GM13977 (cell line): ENCODE measurements around the gene OR5K1.

Experiments used
- DNase-seq: peaks from one replicate; pipeline ENCODE4 v3.0.0; 2012; ENCODE audit warnings: low spot score
- in situ Hi-C: fragments of 300-500 bp; cut with MboI; formaldehyde crosslinking; loops from one replicate; pipeline ENCODE4 v1.12.0; 2022; ENCODE audit warnings: low sequenced_read_pairs, low pct_unique_long_range_greater_than_20kb, mixed read lengths, inconsistent platforms; ENCODE audit not compliant: unreplicated experiment
- TF ChIP-seq, protein P1 (sequence below): IDR thresholded peaks from 2 replicates; pipeline ENCODE4 v1.5.1; 2012; ENCODE audit warnings: mild to moderate bottlenecking, control low read depth; ENCODE audit not compliant: insufficient read depth; ENCODE audit errors: extremely low read depth, missing control alignments

OR5K1 gene

DNA sequence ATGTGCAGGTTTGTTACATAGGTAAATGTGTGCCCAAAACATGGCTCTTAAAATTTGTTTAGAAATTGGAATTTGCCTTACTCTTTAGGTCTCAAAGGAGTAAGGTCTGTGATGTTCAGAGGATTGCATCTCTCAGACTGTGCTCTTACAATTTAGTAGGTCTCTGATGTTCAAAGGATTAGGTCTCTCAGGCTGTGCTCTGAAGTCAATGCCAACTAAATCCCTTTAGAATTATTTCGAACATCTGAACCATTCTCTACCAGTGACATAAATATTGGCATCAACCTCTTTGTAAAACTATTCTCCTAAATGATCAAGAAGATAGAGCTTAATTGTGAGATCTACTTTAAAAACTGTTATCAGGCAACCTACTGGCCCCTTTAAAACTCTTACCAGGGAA, at the start of gene OR5K1:
Gene OR5K1, plus strand, starts transcription at position 301 of the 400 bp plus-strand sequence. CDS start 6,376 bp downstream, outside the sequence.
- TF ChIP-seq, protein P1, sequence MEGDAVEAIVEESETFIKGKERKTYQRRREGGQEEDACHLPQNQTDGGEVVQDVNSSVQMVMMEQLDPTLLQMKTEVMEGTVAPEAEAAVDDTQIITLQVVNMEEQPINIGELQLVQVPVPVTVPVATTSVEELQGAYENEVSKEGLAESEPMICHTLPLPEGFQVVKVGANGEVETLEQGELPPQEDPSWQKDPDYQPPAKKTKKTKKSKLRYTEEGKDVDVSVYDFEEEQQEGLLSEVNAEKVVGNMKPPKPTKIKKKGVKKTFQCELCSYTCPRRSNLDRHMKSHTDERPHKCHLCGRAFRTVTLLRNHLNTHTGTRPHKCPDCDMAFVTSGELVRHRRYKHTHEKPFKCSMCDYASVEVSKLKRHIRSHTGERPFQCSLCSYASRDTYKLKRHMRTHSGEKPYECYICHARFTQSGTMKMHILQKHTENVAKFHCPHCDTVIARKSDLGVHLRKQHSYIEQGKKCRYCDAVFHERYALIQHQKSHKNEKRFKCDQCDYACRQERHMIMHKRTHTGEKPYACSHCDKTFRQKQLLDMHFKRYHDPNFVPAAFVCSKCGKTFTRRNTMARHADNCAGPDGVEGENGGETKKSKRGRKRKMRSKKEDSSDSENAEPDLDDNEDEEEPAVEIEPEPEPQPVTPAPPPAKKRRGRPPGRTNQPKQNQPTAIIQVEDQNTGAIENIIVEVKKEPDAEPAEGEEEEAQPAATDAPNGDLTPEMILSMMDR: no peak
- in situ Hi-C loops: no loop called here
- DNase-seq: no peak

DNA sequence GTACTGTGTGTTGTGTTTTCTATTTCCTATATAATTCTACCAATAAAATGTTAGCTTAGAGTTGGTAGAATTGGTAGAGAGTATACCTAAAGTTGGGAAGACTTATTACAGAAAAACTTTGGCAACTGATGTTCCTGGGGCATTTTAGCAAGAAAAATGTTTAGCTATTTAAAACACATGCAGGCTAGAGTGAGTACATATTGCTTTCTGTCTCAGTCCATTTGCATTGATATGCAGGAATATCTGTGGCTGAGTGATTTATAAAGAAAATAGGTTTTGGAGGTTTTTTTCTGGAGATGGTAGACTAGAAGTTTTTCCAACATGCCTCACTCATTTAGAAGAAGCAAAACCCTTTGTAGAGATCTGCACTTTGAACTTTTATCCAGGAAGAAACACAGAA, 30.4 kb upstream of the OR5K1 start:
- in situ Hi-C loops: no loop called here
- DNase-seq: no peak
- TF ChIP-seq, protein P1: no peak

DNA sequence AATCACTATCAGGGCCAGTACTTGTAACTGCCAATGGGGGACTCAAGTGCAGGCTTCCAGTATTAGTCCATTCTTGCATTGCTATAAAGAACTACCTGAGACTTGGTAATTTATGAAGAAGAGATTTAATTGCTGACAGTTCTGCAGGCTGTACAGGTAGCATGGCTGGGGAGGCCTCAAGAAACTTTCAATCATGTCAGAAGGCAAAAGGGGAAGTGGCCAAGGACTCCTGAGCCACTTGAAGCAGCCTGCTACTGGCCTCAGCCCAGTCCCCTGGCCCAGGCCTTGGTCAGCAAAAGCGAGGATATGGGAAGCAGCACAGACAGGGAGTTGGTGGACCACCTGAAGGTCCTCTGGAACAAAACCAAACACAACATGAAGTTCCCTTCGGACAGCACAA, 29.2 kb upstream of the OR5K1 start:
- DNase-seq: no peak
- TF ChIP-seq, protein P1: no peak
- in situ Hi-C loops: no loop called here

DNA sequence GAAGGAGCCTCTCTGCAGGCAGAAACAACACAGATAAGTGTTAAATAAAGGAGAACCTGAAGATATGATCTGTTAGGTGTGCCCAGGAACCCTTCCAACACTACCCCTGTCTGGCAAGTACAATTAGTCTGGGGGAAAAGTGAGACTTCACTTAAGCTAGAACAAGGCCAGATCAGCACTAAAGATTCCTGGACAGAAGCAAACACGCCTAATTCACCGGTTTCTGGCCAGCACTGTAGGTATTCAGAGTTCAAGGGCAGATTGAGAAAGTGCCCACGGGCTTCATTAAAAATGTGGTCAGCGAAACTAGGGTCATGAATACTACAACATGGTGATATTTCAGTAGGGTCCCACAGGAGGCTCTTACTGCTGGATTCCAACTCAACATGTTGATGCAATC, 28.6 kb upstream of the OR5K1 start:
- in situ Hi-C loops: no loop called here
- TF ChIP-seq, protein P1: no peak
- no peak for DNase-seq

DNA sequence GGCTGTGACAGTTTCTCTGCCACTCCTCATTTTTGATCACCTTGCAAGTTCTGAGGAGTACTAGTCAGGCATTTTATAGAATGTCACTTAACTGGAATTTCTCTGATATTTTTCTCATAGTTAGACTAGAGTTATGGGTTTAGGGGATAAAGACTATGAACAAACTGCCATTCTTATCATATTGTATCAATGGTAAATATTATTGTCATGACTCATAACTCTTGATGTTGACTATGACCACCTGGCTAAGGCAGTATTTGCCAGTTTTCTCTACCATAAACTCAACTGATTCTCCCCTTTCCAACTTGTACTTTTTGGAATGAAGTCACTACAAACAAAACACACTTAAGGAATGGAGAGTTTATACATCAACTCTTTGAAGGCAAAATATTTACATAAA, 22.7 kb upstream of the OR5K1 start:
- DNase-seq: no peak
- in situ Hi-C loops: no loop called here

DNA sequence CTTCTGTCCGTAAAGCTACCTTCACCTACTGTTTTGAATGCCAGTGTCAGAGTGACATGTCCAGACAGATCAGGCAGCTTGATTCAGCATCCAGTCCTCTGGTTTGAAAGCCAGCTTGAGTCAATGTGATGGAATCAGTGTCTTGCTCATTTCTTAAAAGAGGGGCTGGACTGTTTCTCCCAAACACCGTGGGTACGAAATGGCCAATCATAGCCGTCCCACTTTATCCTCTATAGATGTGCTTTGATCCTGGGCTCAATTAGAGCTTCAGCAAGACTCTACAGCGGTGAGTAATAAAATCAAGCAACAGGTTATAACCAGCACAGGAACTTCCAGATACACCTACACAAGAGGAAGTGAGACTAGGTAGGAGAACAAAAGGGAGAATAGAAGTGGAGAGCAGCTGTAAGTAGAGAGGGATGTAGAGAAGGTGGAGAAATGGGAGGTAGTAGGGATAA, 17.0 kb upstream of the OR5K1 start:
- in situ Hi-C loops: no loop called here
- peak; percentile 47 for DNase-seq
- TF ChIP-seq, protein P1: no peak

More for the DNA sequence above, 22.7 kb upstream of the OR5K1 start:
- TF ChIP-seq, protein P1: no peak
